HepG2 (cell line): ENCODE data around the gene CACNA1G. TPM values are rescaled to one million over a fixed set of nuclear protein-coding genes. Genes with fewer than 3 reads are reported as not detected.

Experiments used
- ATAC-seq: fragments of 200-7000 bp; cut with Tn5 transposase; 3 replicates; pipeline ENCODE4 v1.9.1; 2020; ENCODE audit warnings: mild to moderate bottlenecking, moderate library complexity
- BruUV-seq: library from RNA; stranded (reverse); fragments of 400-500 nt; replicated peaks from 2 replicates; lab custom pipeline; 2021; lab: Mats Ljungman, UMichigan
- CTCF ChIA-PET: fragments of 300-600 bp; formaldehyde crosslinking; extraction: SDS; loops from one replicate; lab custom pipeline; 2021; ENCODE audit warnings: low total read pairs, inconsistent platforms, low intra/inter-chr PET ratio; lab: Yijun Ruan, JAX
- POLR2A ChIA-PET: fragments of 350-600 bp; sonication (Branson Sonifier 250); formaldehyde crosslinking; loops from one replicate; lab custom pipeline; 2020; ENCODE audit warnings: antibody characterized with exemption, inconsistent platforms; lab: Yijun Ruan, JAX
- DNase-seq: peaks from one replicate; pipeline ENCODE4 v3.0.0-alpha.2; 2015; ENCODE audit warnings: low spot score
- FAIRE-seq: peaks from 3 replicates; lab custom pipeline; 2011; peaks lifted over from hg19 to GRCh38; lab: Jason Lieb, UNC
- H2AFZ ChIP-seq: one replicate; pipeline ENCODE4 v1.6.1; 2011; ENCODE audit warnings: low read length, inconsistent platforms
- H3K27ac ChIP-seq: fragments of 300-600 bp; 3 replicates; pipeline ENCODE4 v1.8.0; 2011; ENCODE audit warnings: mixed run types, mild to moderate bottlenecking, mixed read lengths, low read length, inconsistent platforms; ENCODE audit not compliant: insufficient read depth; ENCODE audit errors: extremely low read length
- H3K27me3 ChIP-seq, 2 experiments: fragments of 200-600 bp in 1 of 2; 2 replicates in 1 of 2; 3 replicates in 1 of 2; pipeline versions ENCODE4 v1.6.0 to v1.8.0; 2011; ENCODE audit warnings: low read length in 2 of 2, mild to moderate bottlenecking in 2 of 2, moderate library complexity in 2 of 2, inconsistent platforms in 1 of 2; ENCODE audit not compliant: insufficient read depth in 2 of 2, control insufficient read depth in 1 of 2
- H3K36me3 ChIP-seq, 2 experiments: fragments of 200-600 bp in 1 of 2; replicated peaks in 1 of 2; 2 replicates in 1 of 2; 3 replicates in 1 of 2; pipeline versions ENCODE4 v1.5.1 to v1.8.0; 2011; ENCODE audit warnings: low read length in 2 of 2, inconsistent platforms in 1 of 2; ENCODE audit not compliant: insufficient read depth in 2 of 2, control insufficient read depth in 1 of 2
- H3K4me1 ChIP-seq: 2 replicates; pipeline ENCODE4 v1.5.1; 2012; ENCODE audit warnings: low read length, inconsistent platforms; ENCODE audit not compliant: insufficient read depth
- H3K4me2 ChIP-seq: 2 replicates; pipeline ENCODE4 v1.6.0; 2011; ENCODE audit warnings: low read depth, low read length, inconsistent platforms
- H3K4me3 ChIP-seq, 3 experiments: fragments of 200-600 bp in 1 of 3; sonication (generic), shearing (Covaris generic) in 1 of 3; replicated peaks in 1 of 3; 2 replicates each; pipeline ENCODE4 v1.5.1; 2011 to 2016; ENCODE audit warnings: low read length in 3 of 3, inconsistent platforms in 2 of 3, low read depth in 2 of 3, mild to moderate bottlenecking in 2 of 3, control low read depth in 1 of 3, mixed read lengths in 1 of 3; ENCODE audit not compliant: insufficient read depth in 1 of 3
- H3K79me2 ChIP-seq: one replicate; pipeline ENCODE4 v1.6.1; 2011; ENCODE audit warnings: low read length, inconsistent platforms; ENCODE audit not compliant: insufficient read depth
- H3K9ac ChIP-seq: 2 replicates; pipeline ENCODE4 v1.6.0; 2011; ENCODE audit warnings: mild to moderate bottlenecking, low read depth, low read length, inconsistent platforms; ENCODE audit not compliant: insufficient read depth
- H3K9me3 ChIP-seq: 2 replicates; pipeline ENCODE4 v1.5.1; 2012; ENCODE audit warnings: mild to moderate bottlenecking, low read length
- H4K20me1 ChIP-seq: 2 replicates; pipeline ENCODE4 v1.6.0; 2011; ENCODE audit warnings: inconsistent platforms, mild to moderate bottlenecking, low read length, moderate library complexity; ENCODE audit not compliant: insufficient read depth
- AKAP8 ChIP-seq: sonication (generic); formaldehyde crosslinking; IDR thresholded peaks from 2 replicates; pipeline ENCODE4 v1.5.1; 2020; ENCODE audit warnings: mild to moderate bottlenecking, missing genetic modification reagents
- CC2D1A ChIP-seq: sonication (generic); formaldehyde crosslinking; IDR thresholded peaks from 2 replicates; pipeline ENCODE4 v1.8.1; 2023; ENCODE audit warnings: mild to moderate bottlenecking, missing genetic modification reagents
- HNF4A ChIP-seq: sonication (generic); formaldehyde crosslinking; IDR thresholded peaks from 2 replicates; pipeline ENCODE4 v1.4.0; 2020; ENCODE audit warnings: missing genetic modification reagents
- HNRNPH1 ChIP-seq: fragments of 200-400 bp; formaldehyde crosslinking; optimal IDR thresholded peaks from 2 replicates; pipeline ENCODE3; 2017; ENCODE audit warnings: mild to moderate bottlenecking, low read depth, low read length
- NKX3-1 ChIP-seq: sonication (generic); formaldehyde crosslinking; IDR thresholded peaks from 2 replicates; pipeline ENCODE4 v1.5.0; 2020; ENCODE audit warnings: missing genetic modification reagents
- NR2C2 ChIP-seq: sonication (generic); formaldehyde crosslinking; IDR thresholded peaks from 2 replicates; pipeline ENCODE4 v1.4.0; 2020; ENCODE audit warnings: missing genetic modification reagents, mild to moderate bottlenecking, moderate library complexity, borderline replicate concordance
- NR2F6 ChIP-seq, 2 experiments: IDR thresholded peaks; 2 replicates each; pipeline ENCODE4 v1.6.1; 2016; ENCODE audit warnings: antibody characterized with exemption in 1 of 2, mild to moderate bottlenecking in 1 of 2
- PRDM10 ChIP-seq: sonication (generic); formaldehyde crosslinking; IDR thresholded peaks from 2 replicates; pipeline ENCODE4 v1.4.0; 2020; ENCODE audit warnings: low read depth, missing genetic modification reagents
- SMARCC2 ChIP-seq: fragments of 450-650 bp; IDR thresholded peaks from 2 replicates; pipeline ENCODE4 v1.6.1; 2017; ENCODE audit warnings: antibody characterized with exemption, mild to moderate bottlenecking
- SOX13 ChIP-seq, 3 experiments: fragments of 450-650 bp in 1 of 3; sonication (generic) in 1 of 3; formaldehyde crosslinking in 1 of 3; IDR thresholded peaks in 2 of 3; conservative IDR thresholded peaks in 1 of 3; 2 replicates each; pipeline versions ENCODE4 v1.5.0 to v1.6.1; 2016 to 2020; ENCODE audit warnings: antibody characterized with exemption in 1 of 3, mild to moderate bottlenecking in 1 of 3, missing compliant biosample characterization in 1 of 3, missing genetic modification reagents in 1 of 3, moderate library complexity in 1 of 3
- ZFP37 ChIP-seq: sonication (generic); formaldehyde crosslinking; IDR thresholded peaks from 2 replicates; pipeline ENCODE4 v1.4.0; 2020; ENCODE audit warnings: missing genetic modification reagents, borderline replicate concordance
- ZNF253 ChIP-seq: sonication (generic); formaldehyde crosslinking; IDR thresholded peaks from 2 replicates; pipeline ENCODE4 v1.8.0; 2022; ENCODE audit warnings: mild to moderate bottlenecking, missing genetic modification reagents, borderline replicate concordance
- ZNF639 ChIP-seq: conservative IDR thresholded peaks from 2 replicates; pipeline ENCODE4 v1.6.1; 2018; ENCODE audit warnings: missing genetic modification reagents
- ZNF687 ChIP-seq: sonication (generic); formaldehyde crosslinking; IDR thresholded peaks from 2 replicates; pipeline ENCODE4 v1.5.1; 2020; ENCODE audit warnings: mild to moderate bottlenecking, missing genetic modification reagents, moderate library complexity
- WGBS: methylation state at CpG from one replicate; pipeline ENCODE4 v1.1.6; 2017; ENCODE audit warnings: low lambda C conversion rate; 5-methylcytosine and 5-hydroxymethylcytosine counted together
- in situ Hi-C: cut with HindIII; loops from 2 replicates; pipeline ENCODE4 v1.10.0; 2017; ENCODE audit warnings: low pct_unique_long_range_greater_than_20kb; ENCODE audit not compliant: extremely low pct_ligation_motif_present
- intact Hi-C: fragments of 100-400 bp; cut with micrococcal nuclease; formaldehyde crosslinking; loops from one replicate; pipeline ENCODE4 v1.10.0; 2022; ENCODE audit not compliant: unreplicated experiment
- polyA plus RNA-seq, 8 experiments: library from polyadenylated mRNA; depleted of rRNA in 3 of 8; stranded (reverse) in 7 of 8; unstranded in 1 of 8; fragments of >200 nt; fragmentation: Illumina TruSeq in 4 of 8; extraction: Trizol in 4 of 8; gene quantifications; 2 replicates each; pipeline versions ENCODE4 v1.2.1 to v1.2.3, GENCODE V29; 2011 to 2016; ENCODE audit warnings: low read depth in 4 of 8, missing spikeins in 1 of 8, mixed read lengths in 1 of 8; ENCODE audit not compliant: insufficient read depth in 1 of 8
- total RNA-seq, 5 experiments: library from RNA; depleted of rRNA; stranded (reverse); fragments of >200 nt; fragmentation: Illumina TruSeq; extraction: Trizol; gene quantifications; 2 replicates each; pipeline ENCODE4 v1.2.3, GENCODE V29; 2016; ENCODE audit warnings: low read depth in 1 of 5

CACNA1G gene
- total and polyA plus RNA-seq, 2 of the 13 experiments (the other 11 are each of a cell fraction or from before 2014, with no cell fraction given) = 0.02 TPM; not detected in 1

- 72% methylated on average over 7 of the region's 7 CpGs for WGBS
- ChIA-PET POLR2A (interaction anchor here (1.6 kb wide), 1 partner anchor 29 kb away, joined by 5 read pairs; no protein-coding TSS in a partner anchor), CTCF (no interaction called here)
- no peaks in the 10 kb centered on the region for H4K20me1 ChIP-seq
- no peak overlapping the region for H3K27ac ChIP-seq
- peaks cover 49% of the 10 kb centered on the region for H3K4me1 ChIP-seq
- peaks cover 9% of the 10 kb centered on the region for H3K9me3 ChIP-seq
- peak; percentile 18 for ATAC-seq
- DNase-seq = no peak
- H3K27me3 ChIP-seq = no peaks in the 10 kb centered on the region
- H2AFZ ChIP-seq = no peak overlapping the region
- no peak overlapping the region for H3K4me2 ChIP-seq
- H3K4me3 ChIP-seq = no peak overlapping the region
- H3K36me3 ChIP-seq = no peaks in the 10 kb centered on the region
- no TSS peak for BruUV-seq
- FAIRE-seq = no peak
- in situ Hi-C loops = no loop called here
- H3K9ac ChIP-seq = no peak overlapping the region
- intact Hi-C loops = no loop called here
- H3K79me2 ChIP-seq = no peaks in the 10 kb centered on the region
- TF ChIP-seq PRDM10 (no peak), SOX13 (IDR thresholded peaks at IDR 0.05) (no peak), SOX13 (CRISPR knock-in tag; conservative IDR thresholded peaks at IDR 0.05 in 1 of 2, IDR thresholded peaks at IDR 0.05 in 1 of 2) (peak in 1 of 2 experiments; percentile 36; a peak in 1 of 4 replicates), NR2C2 (0 out of 2 replicates have a peak, but pooled peaks have one; percentile 20), ZFP37 (CRISPR knock-in tag) (no peak), HNRNPH1 (no peak), CC2D1A (no peak), AKAP8 (no peak), NKX3-1 (CRISPR knock-in tag) (no peak), NR2F6 (IDR thresholded peaks at IDR 0.05) (peak; percentile 44; the same call in 1 of the 2 replicates), NR2F6 (CRISPR knock-in tag; IDR thresholded peaks at IDR 0.05) (0 out of 2 replicates have a peak, but pooled peaks have one; percentile 23), HNF4A (CRISPR knock-in tag) (peak; percentile 69), ZNF253 (no peak), ZNF687 (CRISPR knock-in tag) (peak; percentile 29), ZNF639 (no peak), SMARCC2 (no peak)
Observed at GRCh38 chr17:50657054-50657453, 96.5 kb downstream of the CACNA1G start.
